GM12878 (cell line): ENCODE data around the gene CA7.

Experiments
- CBFB ChIP-seq: IDR thresholded peaks from 2 replicates; pipeline ENCODE4 v1.6.1; 2016; ENCODE audit warnings: antibody characterized with exemption, low read depth
- GABPA ChIP-seq: IDR thresholded peaks from 2 replicates; pipeline ENCODE4 v1.6.1; 2014; ENCODE audit warnings: antibody characterized with exemption, low read depth, mild to moderate bottlenecking, inconsistent platforms
- MYC ChIP-seq: IDR thresholded peaks from 2 replicates; pipeline ENCODE4 v1.6.1; 2011; ENCODE audit warnings: mild to moderate bottlenecking, low read length, moderate library complexity, inconsistent platforms; ENCODE audit not compliant: insufficient read depth, insufficient replicate concordance, insufficient read length, severe bottlenecking
- POLR2A ChIP-seq: IDR thresholded peaks from 2 replicates; pipeline ENCODE4 v1.6.1; 2011; ENCODE audit warnings: low read depth, mild to moderate bottlenecking, low read length
- POLR2AphosphoS5 ChIP-seq: IDR thresholded peaks from 2 replicates; pipeline ENCODE4 v1.6.1; 2011; ENCODE audit warnings: mild to moderate bottlenecking, low read length, inconsistent platforms
- RFX5 ChIP-seq: IDR thresholded peaks from 2 replicates; pipeline ENCODE4 v1.6.1; 2011; ENCODE audit warnings: low read depth, low read length, improper control_type of control experiment
- YY1 ChIP-seq: IDR thresholded peaks from 2 replicates; pipeline ENCODE4 v1.6.1; 2011; ENCODE audit warnings: low read depth, mild to moderate bottlenecking, low read length
- ZNF384 ChIP-seq: IDR thresholded peaks from 2 replicates; pipeline ENCODE4 v1.6.1; 2012; ENCODE audit warnings: low read depth, mild to moderate bottlenecking, low read length, improper control_type of control experiment, borderline replicate concordance
- TF ChIP-seq, protein P1 (sequence below): fragments of 450-650 bp; IDR thresholded peaks from 2 replicates; pipeline ENCODE4 v1.6.1; 2017; ENCODE audit warnings: mild to moderate bottlenecking

DNA sequence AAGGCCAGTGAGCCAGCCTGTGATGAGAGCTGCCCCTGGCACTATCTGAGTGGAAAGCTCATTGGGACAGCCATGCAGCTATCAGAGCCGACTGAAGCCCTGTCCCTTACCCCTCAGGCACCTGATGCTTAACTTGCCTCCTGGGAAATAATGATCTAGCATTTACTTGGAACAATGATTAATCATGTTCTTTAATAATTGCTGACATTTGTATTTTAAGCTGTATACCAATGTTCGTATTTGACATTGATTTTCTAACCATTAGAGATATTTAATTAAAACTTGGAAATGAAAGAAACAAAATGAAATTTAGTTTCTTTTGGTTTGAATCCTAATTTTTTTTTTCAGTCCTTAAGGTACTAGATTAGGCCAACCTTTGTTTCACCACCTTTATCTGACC lies 46.6 kb downstream of the CA7 start:
- TF ChIP-seq YY1 (no peak), POLR2AphosphoS5 (no peak), POLR2A (no peak), CBFB (no peak), RFX5 (no peak), MYC (no peak), GABPA (no peak), ZNF384 (no peak)
- TF ChIP-seq, protein P1, sequence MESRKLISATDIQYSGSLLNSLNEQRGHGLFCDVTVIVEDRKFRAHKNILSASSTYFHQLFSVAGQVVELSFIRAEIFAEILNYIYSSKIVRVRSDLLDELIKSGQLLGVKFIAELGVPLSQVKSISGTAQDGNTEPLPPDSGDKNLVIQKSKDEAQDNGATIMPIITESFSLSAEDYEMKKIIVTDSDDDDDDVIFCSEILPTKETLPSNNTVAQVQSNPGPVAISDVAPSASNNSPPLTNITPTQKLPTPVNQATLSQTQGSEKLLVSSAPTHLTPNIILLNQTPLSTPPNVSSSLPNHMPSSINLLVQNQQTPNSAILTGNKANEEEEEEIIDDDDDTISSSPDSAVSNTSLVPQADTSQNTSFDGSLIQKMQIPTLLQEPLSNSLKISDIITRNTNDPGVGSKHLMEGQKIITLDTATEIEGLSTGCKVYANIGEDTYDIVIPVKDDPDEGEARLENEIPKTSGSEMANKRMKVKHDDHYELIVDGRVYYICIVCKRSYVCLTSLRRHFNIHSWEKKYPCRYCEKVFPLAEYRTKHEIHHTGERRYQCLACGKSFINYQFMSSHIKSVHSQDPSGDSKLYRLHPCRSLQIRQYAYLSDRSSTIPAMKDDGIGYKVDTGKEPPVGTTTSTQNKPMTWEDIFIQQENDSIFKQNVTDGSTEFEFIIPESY = no peak
